MM.1S (cell line): ENCODE results near the gene ZNF775.

ENCODE experiments used
- DNase-seq: peaks from one replicate; pipeline ENCODE4 v3.0.0-alpha.2; 2015
- H2AFZ ChIP-seq: fragments of 300-600 bp; sonication (generic); 2 replicates; pipeline ENCODE4 v1.6.0; 2016; ENCODE audit warnings: antibody characterized with exemption, low read length
- H3F3A ChIP-seq: fragments of 300-600 bp; sonication (generic); 2 replicates; pipeline ENCODE4 v1.6.1; 2016; ENCODE audit warnings: mild to moderate bottlenecking, antibody characterized with exemption, low read length, moderate library complexity, mixed read lengths; ENCODE audit not compliant: insufficient read depth
- H3K27ac ChIP-seq: fragments of 300-600 bp; sonication (generic); 2 replicates; pipeline ENCODE4 v1.5.1; 2016; ENCODE audit warnings: mild to moderate bottlenecking, low read length
- H3K27me3 ChIP-seq: fragments of 300-600 bp; sonication (generic); replicated peaks from 2 replicates; pipeline ENCODE4 v1.6.0; 2016; ENCODE audit warnings: low read length; ENCODE audit not compliant: insufficient read depth
- H3K36me3 ChIP-seq: fragments of 300-600 bp; sonication (generic); replicated peaks from 2 replicates; pipeline ENCODE4 v1.6.1; 2016; ENCODE audit warnings: mild to moderate bottlenecking, low read length, mixed read lengths; ENCODE audit not compliant: insufficient read depth
- H3K4me1 ChIP-seq: fragments of 300-600 bp; sonication (generic); 2 replicates; pipeline ENCODE4 v1.6.1; 2016; ENCODE audit warnings: low read length, mixed read lengths
- H3K4me2 ChIP-seq: fragments of 300-600 bp; sonication (generic); 2 replicates; pipeline ENCODE4 v1.6.0; 2016; ENCODE audit warnings: low read depth, low read length
- H3K4me3 ChIP-seq: fragments of 300-600 bp; sonication (generic); 2 replicates; pipeline ENCODE4 v1.5.1; 2016; ENCODE audit warnings: low read length, mixed read lengths
- H3K79me2 ChIP-seq: fragments of 300-600 bp; sonication (generic); 2 replicates; pipeline ENCODE4 v1.6.1; 2016; ENCODE audit warnings: mixed run types, low read length, mixed read lengths
- H3K9ac ChIP-seq: fragments of 300-600 bp; sonication (generic); 2 replicates; pipeline ENCODE4 v1.6.1; 2016; ENCODE audit warnings: low read length, mixed read lengths
- H3K9me2 ChIP-seq: fragments of 300-600 bp; sonication (generic); replicated peaks from 2 replicates; pipeline ENCODE4 v1.6.1; 2016; ENCODE audit warnings: mild to moderate bottlenecking, low read length, mixed read lengths; ENCODE audit not compliant: insufficient read depth
- H3K9me3 ChIP-seq: fragments of 300-600 bp; sonication (generic); replicated peaks from 2 replicates; pipeline ENCODE4 v1.6.1; 2016; ENCODE audit warnings: mild to moderate bottlenecking, low read length, mixed read lengths; ENCODE audit not compliant: insufficient read depth
- H4K20me1 ChIP-seq: fragments of 300-600 bp; sonication (generic); 2 replicates; pipeline ENCODE4 v1.6.1; 2016; ENCODE audit warnings: mild to moderate bottlenecking, low read length, moderate library complexity, mixed read lengths; ENCODE audit not compliant: insufficient read depth
- EZH2 ChIP-seq: fragments of 300-600 bp; sonication (generic); optimal IDR thresholded peaks from 2 replicates; pipeline ENCODE3; 2017; ENCODE audit warnings: low read depth, mild to moderate bottlenecking, antibody characterized with exemption, low read length, mixed read lengths
- EZH2phosphoT487 ChIP-seq: fragments of 300-600 bp; sonication (generic); IDR thresholded peaks from 2 replicates; pipeline ENCODE4 v1.6.1; 2018; ENCODE audit warnings: antibody characterized with exemption, low read length
- TF ChIP-seq, protein P1 (sequence below): fragments of 300-600 bp; sonication (generic); IDR thresholded peaks from 2 replicates; pipeline ENCODE4 v1.5.1; 2016; ENCODE audit warnings: antibody characterized with exemption, low read length, mixed read lengths

ZNF775 gene

DNA sequence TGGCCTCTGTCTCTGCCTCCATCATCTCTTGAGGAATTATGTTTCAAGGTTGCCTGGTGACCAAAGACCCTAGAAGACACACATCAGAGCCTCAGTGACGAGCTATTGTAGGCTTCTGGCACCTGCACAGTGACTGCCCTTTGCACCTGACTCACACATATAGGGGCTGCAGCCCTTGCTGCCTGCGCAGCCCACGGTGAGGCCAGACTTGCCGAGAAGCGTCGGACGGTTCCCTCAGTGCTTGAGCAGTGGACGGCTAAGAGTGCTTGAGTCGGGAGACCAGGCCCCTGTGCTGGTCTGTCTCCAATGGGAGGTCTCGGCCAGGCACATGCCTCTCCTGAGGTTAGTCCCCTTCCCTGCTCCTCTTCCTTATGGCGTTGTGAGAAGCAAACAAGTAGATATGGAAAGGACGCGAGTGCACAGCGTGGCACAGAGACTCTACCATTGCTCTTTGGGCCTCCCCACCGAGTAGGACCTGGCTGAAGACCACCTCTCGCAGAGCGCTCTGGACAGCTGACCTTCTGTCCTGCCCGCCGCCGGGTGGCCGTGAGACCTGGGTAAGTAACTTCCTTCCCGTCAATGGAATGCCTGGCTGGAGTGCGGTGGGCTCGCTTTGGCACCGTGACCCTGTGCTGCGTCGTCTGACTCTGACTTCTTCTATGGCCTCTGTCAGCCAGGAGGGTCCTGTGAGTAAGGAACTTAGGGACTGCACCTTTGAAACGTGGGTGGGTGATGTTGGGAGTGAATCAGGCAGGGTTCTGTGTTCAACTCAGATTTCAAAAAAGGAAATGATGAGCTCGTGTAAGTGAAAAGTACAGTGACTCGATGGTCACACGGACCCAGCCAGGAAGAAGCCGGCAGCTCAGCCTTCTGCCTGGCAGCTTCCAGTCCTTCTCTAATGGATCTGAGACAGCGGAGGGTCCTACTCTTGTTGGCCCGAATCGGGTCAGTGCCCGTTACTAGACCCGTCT, 33.7 kb downstream of the ZNF775 start:
- Histone ChIP-seq H3K27ac (no peak overlapping the region), H3K9me3 (no peaks in the 10 kb centered on the region), H3K4me2 (no peak overlapping the region), H3K4me1 (peaks cover 30% of the 10 kb centered on the region), H2AFZ (no peak overlapping the region), H4K20me1 (no peaks in the 10 kb centered on the region), H3K79me2 (peaks cover 25% of the 10 kb centered on the region), H3K4me3 (no peak overlapping the region), H3F3A (peaks cover 25% of the 10 kb centered on the region), H3K9me2 (no peaks in the 10 kb centered on the region), H3K27me3 (no peaks in the 10 kb centered on the region), H3K9ac (no peak overlapping the region), H3K36me3 (peaks cover 6% of the 10 kb centered on the region)
- no peak for DNase-seq
- no peak for TF ChIP-seq EZH2
- TF ChIP-seq, protein P1, sequence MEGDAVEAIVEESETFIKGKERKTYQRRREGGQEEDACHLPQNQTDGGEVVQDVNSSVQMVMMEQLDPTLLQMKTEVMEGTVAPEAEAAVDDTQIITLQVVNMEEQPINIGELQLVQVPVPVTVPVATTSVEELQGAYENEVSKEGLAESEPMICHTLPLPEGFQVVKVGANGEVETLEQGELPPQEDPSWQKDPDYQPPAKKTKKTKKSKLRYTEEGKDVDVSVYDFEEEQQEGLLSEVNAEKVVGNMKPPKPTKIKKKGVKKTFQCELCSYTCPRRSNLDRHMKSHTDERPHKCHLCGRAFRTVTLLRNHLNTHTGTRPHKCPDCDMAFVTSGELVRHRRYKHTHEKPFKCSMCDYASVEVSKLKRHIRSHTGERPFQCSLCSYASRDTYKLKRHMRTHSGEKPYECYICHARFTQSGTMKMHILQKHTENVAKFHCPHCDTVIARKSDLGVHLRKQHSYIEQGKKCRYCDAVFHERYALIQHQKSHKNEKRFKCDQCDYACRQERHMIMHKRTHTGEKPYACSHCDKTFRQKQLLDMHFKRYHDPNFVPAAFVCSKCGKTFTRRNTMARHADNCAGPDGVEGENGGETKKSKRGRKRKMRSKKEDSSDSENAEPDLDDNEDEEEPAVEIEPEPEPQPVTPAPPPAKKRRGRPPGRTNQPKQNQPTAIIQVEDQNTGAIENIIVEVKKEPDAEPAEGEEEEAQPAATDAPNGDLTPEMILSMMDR = no peak
- no peak for TF ChIP-seq EZH2phosphoT487

DNA sequence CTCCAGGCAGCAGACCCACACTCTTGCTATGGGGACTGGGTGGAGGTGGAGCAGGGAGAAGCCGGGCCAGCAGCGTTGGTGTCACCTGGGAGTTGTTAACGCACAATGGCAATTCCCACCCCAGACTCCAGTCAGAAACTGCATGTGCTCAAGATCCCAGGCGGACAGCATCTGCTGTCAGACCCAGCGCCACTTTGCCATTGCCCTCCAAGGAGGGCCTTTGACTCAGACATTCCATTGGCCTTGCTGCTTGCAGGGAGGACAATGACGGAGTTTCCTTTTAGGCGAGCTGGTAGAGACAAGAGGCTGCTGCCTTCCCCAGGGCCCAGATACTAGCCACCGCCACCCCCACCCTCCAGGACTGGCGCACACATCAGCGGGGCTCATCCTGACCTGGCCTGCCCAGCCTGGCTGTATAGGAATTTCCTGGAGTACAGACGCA, 34.5 kb downstream of the ZNF775 start:
- Histone ChIP-seq H3K4me3 (no peak overlapping the region), H3F3A (peaks cover 25% of the 10 kb centered on the region), H3K9me2 (no peaks in the 10 kb centered on the region), H3K27ac (no peak overlapping the region), H3K4me2 (no peak overlapping the region), H4K20me1 (no peaks in the 10 kb centered on the region), H2AFZ (no peak overlapping the region), H3K9ac (no peak overlapping the region), H3K79me2 (peaks cover 16% of the 10 kb centered on the region), H3K4me1 (peaks cover 24% of the 10 kb centered on the region), H3K36me3 (peaks cover 6% of the 10 kb centered on the region; the same call in 1 of the 2 replicates), H3K9me3 (no peaks in the 10 kb centered on the region), H3K27me3 (no peaks in the 10 kb centered on the region)
- TF ChIP-seq EZH2 (no peak), EZH2phosphoT487 (no peak)
- TF ChIP-seq, protein P1 = no peak
- no peak for DNase-seq

DNA sequence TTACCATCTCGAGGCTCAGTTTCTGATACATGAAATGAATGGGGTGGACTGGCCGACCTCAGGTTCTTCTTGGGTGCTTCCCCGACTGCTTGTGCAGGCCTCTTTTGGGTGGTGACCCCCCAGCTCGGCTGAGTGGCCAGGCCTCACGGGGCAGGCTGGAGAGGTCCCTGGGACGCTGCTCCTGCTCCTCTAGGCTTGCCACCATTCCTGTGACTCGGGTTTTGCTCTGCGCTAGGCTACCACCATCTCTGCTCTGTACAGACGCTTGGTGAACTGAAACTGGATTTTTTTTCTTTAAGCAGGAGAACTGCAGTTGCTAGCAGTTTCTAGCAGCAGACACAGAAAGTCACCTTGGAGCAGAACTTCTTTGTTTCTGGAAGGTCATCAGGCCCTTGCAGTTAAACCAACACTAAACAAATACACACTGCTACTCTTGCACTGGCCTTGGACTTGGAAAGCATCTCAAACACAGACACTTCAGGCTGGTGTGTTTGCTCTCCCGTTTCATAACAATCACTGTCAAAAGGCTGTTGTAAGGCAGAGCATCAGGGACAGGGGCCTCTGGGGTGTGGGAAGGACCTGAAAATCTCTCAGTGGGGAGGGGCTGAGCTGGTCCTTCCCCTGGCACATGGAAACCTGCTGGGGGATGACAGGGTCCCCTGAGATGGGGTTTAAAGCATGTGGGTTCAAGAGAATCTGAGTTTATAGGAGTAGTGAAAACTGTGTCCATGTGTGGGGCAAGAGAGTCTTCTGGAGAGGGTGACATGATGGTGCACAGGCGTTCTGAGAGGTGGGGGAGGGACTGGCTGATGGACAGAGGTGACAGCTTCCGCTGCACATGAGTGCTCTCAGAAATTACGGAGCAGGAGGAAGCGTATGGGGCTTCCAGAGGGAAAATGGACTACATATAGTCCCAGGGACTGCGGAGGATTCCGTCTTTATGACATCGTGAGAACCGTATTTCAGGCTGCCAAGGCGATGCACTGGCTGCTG, 36.3 kb downstream of the ZNF775 start:
- Histone ChIP-seq H3K4me2 (peak overlapping the region; percentile 46), H3K4me1 (peaks cover 25% of the 10 kb centered on the region), H3K9me3 (no peaks in the 10 kb centered on the region), H3K79me2 (no peaks in the 10 kb centered on the region; the same call in 1 of the 2 replicates), H3K9me2 (no peaks in the 10 kb centered on the region), H3K27me3 (no peaks in the 10 kb centered on the region), H4K20me1 (no peaks in the 10 kb centered on the region), H3K36me3 (0 out of 2 replicates have a peak, but pooled peaks cover under 1% of the 10 kb centered on the region), H3K27ac (peak overlapping the region; percentile 85), H3F3A (peaks cover 25% of the 10 kb centered on the region), H2AFZ (peak overlapping the region; percentile 49), H3K9ac (peak overlapping the region; percentile 58), H3K4me3 (no peak overlapping the region; the same call in 1 of the 2 replicates)
- TF ChIP-seq EZH2phosphoT487 (no peak), EZH2 (no peak)
- TF ChIP-seq, protein P1 = no peak
- peak; percentile 92 for DNase-seq
